GM23338 (cell line): ENCODE data around the gene PARP14.

ENCODE experiments used
- CREB1 ChIP-seq: fragments of 250-450 bp; sonication (Bioruptor Pico); IDR thresholded peaks from 2 replicates; pipeline ENCODE4 v1.5.0; 2020; ENCODE audit warnings: low read depth, mild to moderate bottlenecking, moderate library complexity
- EZH2 ChIP-seq: fragments of 200-600 bp; sonication (generic); IDR thresholded peaks from one replicate; pipeline ENCODE4 v1.8.0; 2017; ENCODE audit warnings: antibody characterized with exemption, mild to moderate bottlenecking, low read depth; ENCODE audit not compliant: unreplicated experiment
- EZH2phosphoT487 ChIP-seq: fragments of 200-600 bp; sonication (generic); IDR thresholded peaks from one replicate; pipeline ENCODE4 v1.8.1; 2018; ENCODE audit warnings: antibody characterized with exemption; ENCODE audit not compliant: unreplicated experiment
- JUNB ChIP-seq: IDR thresholded peaks from one replicate; pipeline ENCODE4 v1.6.1; 2016; ENCODE audit warnings: antibody characterized with exemption; ENCODE audit not compliant: unreplicated experiment
- POLR2AphosphoS5 ChIP-seq: IDR thresholded peaks from 2 replicates; pipeline ENCODE4 v1.6.1; 2016; ENCODE audit warnings: antibody characterized with exemption, low read depth
- STAT1 ChIP-seq: IDR thresholded peaks from one replicate; pipeline ENCODE4 v1.6.1; 2016; ENCODE audit warnings: antibody characterized with exemption; ENCODE audit not compliant: unreplicated experiment
- ZNF331 ChIP-seq: fragments of 250-450 bp; sonication (Bioruptor Pico); IDR thresholded peaks from 2 replicates; pipeline ENCODE4 v1.5.0; 2020; ENCODE audit warnings: low read depth, mild to moderate bottlenecking, moderate library complexity
- TF ChIP-seq, protein P1 (sequence below), 2 experiments: fragments of 200-600 bp in 1 of 2; sonication (generic) in 1 of 2; conservative IDR thresholded peaks; 2 replicates each; pipeline versions ENCODE4 v1.5.1 to v1.6.1; 2016 to 2017; ENCODE audit warnings: antibody characterized with exemption in 2 of 2, low read depth in 2 of 2, mild to moderate bottlenecking in 2 of 2, moderate library complexity in 1 of 2
- TF ChIP-seq, protein P2 (sequence below): IDR thresholded peaks from 2 replicates; pipeline ENCODE4 v1.6.1; 2016; ENCODE audit warnings: antibody characterized with exemption
- TF ChIP-seq, protein P3 (sequence below): IDR thresholded peaks from one replicate; pipeline ENCODE4 v1.6.1; 2018; ENCODE audit warnings: antibody characterized with exemption; ENCODE audit not compliant: unreplicated experiment

DNA sequence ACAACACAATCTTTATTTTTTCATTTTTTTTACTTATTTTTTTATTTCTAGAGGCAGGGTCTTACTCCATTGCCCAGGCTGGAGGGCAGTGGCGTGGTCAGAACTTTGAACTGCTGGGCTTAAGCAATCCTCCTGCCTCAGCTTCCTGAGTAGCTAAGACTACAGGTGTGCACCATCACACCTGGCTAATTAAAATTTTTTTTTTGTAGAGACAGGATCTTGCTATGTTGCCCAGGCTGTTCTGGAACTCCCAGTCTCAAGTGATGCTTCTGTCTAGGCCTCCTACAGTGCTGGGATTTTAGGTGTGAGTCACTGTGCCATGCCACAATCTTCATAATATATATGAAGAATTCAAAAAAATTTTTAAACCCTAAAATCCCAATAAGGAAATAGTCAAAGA is 92.2 kb downstream of the PARP14 start:
- TF ChIP-seq, protein P1, sequence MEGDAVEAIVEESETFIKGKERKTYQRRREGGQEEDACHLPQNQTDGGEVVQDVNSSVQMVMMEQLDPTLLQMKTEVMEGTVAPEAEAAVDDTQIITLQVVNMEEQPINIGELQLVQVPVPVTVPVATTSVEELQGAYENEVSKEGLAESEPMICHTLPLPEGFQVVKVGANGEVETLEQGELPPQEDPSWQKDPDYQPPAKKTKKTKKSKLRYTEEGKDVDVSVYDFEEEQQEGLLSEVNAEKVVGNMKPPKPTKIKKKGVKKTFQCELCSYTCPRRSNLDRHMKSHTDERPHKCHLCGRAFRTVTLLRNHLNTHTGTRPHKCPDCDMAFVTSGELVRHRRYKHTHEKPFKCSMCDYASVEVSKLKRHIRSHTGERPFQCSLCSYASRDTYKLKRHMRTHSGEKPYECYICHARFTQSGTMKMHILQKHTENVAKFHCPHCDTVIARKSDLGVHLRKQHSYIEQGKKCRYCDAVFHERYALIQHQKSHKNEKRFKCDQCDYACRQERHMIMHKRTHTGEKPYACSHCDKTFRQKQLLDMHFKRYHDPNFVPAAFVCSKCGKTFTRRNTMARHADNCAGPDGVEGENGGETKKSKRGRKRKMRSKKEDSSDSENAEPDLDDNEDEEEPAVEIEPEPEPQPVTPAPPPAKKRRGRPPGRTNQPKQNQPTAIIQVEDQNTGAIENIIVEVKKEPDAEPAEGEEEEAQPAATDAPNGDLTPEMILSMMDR (conservative IDR thresholded peaks at IDR 0.05; ENCODE audit: low read depth in 2 of 2) = no peak
- no peak for TF ChIP-seq EZH2phosphoT487
- TF ChIP-seq, protein P2, sequence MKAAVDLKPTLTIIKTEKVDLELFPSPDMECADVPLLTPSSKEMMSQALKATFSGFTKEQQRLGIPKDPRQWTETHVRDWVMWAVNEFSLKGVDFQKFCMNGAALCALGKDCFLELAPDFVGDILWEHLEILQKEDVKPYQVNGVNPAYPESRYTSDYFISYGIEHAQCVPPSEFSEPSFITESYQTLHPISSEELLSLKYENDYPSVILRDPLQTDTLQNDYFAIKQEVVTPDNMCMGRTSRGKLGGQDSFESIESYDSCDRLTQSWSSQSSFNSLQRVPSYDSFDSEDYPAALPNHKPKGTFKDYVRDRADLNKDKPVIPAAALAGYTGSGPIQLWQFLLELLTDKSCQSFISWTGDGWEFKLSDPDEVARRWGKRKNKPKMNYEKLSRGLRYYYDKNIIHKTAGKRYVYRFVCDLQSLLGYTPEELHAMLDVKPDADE = no peak
- TF ChIP-seq STAT1 = no peak
- no peak for TF ChIP-seq EZH2
- no peak for TF ChIP-seq POLR2AphosphoS5
- TF ChIP-seq, protein P3, sequence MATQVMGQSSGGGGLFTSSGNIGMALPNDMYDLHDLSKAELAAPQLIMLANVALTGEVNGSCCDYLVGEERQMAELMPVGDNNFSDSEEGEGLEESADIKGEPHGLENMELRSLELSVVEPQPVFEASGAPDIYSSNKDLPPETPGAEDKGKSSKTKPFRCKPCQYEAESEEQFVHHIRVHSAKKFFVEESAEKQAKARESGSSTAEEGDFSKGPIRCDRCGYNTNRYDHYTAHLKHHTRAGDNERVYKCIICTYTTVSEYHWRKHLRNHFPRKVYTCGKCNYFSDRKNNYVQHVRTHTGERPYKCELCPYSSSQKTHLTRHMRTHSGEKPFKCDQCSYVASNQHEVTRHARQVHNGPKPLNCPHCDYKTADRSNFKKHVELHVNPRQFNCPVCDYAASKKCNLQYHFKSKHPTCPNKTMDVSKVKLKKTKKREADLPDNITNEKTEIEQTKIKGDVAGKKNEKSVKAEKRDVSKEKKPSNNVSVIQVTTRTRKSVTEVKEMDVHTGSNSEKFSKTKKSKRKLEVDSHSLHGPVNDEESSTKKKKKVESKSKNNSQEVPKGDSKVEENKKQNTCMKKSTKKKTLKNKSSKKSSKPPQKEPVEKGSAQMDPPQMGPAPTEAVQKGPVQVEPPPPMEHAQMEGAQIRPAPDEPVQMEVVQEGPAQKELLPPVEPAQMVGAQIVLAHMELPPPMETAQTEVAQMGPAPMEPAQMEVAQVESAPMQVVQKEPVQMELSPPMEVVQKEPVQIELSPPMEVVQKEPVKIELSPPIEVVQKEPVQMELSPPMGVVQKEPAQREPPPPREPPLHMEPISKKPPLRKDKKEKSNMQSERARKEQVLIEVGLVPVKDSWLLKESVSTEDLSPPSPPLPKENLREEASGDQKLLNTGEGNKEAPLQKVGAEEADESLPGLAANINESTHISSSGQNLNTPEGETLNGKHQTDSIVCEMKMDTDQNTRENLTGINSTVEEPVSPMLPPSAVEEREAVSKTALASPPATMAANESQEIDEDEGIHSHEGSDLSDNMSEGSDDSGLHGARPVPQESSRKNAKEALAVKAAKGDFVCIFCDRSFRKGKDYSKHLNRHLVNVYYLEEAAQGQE = no peak
- TF ChIP-seq CREB1 (CRISPR knock-in tag) = no peak
- no peak for TF ChIP-seq JUNB
- no peak for TF ChIP-seq ZNF331 (CRISPR knock-in tag)
